CD4-positive, alpha-beta T cell (primary cell): ENCODE data around the gene ORAI3. TPM values are rescaled to one million over a fixed set of nuclear protein-coding genes. Genes with fewer than 3 reads are reported as not detected.

Experiments used
- ATAC-seq: fragments of 200-7000 bp; cut with Tn5 transposase; one replicate; pipeline ENCODE4 v1.10.0; 2022; ENCODE audit warnings: mild to moderate bottlenecking; ENCODE audit not compliant: poor library complexity
- CTCF ChIA-PET: fragments of 350-600 bp; sonication (Branson Sonifier 250); formaldehyde crosslinking; loops from one replicate; lab custom pipeline; 2021; ENCODE audit warnings: antibody characterized with exemption, inconsistent platforms; lab: Charles Lee
- POLR2A ChIA-PET: fragments of 350-600 bp; sonication (Branson Sonifier 250); formaldehyde crosslinking; loops from one replicate; lab custom pipeline; 2021; ENCODE audit warnings: antibody characterized with exemption, inconsistent platforms; lab: Charles Lee
- DNase-seq, 14 experiments: peaks; one replicate each; pipeline ENCODE4 v3.0.0-alpha.2; 2013 to 2020; ENCODE audit warnings: mixed read lengths in 2 of 14
- H3K27ac ChIP-seq, 2 donors: one replicate each; pipeline versions ENCODE4 v1.5.1 to v1.7.0; 2013; ENCODE audit warnings: low read length in 2 of 2, low read depth in 1 of 2, mild to moderate bottlenecking in 1 of 2
- H3K27me3 ChIP-seq, 2 experiments: 1 replicate in 1 of 2; 2 replicates in 1 of 2; pipeline versions ENCODE4 v1.6.1 to v1.7.0; 2013; ENCODE audit warnings: low read length in 2 of 2, control low read depth in 1 of 2, mild to moderate bottlenecking in 1 of 2, moderate library complexity in 1 of 2; ENCODE audit not compliant: insufficient read depth in 2 of 2, control insufficient read depth in 1 of 2
- H3K36me3 ChIP-seq: one replicate; pipeline ENCODE4 v1.6.1; 2013; ENCODE audit warnings: low read length, control low read depth; ENCODE audit not compliant: insufficient read depth
- H3K4me1 ChIP-seq: one replicate; pipeline ENCODE4 v1.6.1; 2013; ENCODE audit warnings: low read length, control low read depth; ENCODE audit not compliant: insufficient read depth
- H3K4me3 ChIP-seq: one replicate; pipeline ENCODE4 v1.5.1; 2013; ENCODE audit warnings: mild to moderate bottlenecking, low read length, moderate library complexity
- H3K9me3 ChIP-seq, 2 experiments: 1 replicate in 1 of 2; 2 replicates in 1 of 2; pipeline versions ENCODE4 v1.6.1 to v1.7.0; 2013; ENCODE audit warnings: low read length in 2 of 2, mild to moderate bottlenecking in 2 of 2, control low read depth in 1 of 2, moderate library complexity in 1 of 2; ENCODE audit not compliant: control insufficient read depth in 1 of 2, insufficient read depth in 1 of 2
- H3K27ac Mint-ChIP-seq: one replicate; pipeline ENCODE4 v1.8.0; 2020; ENCODE audit warnings: mixed read lengths
- H3K27me3 Mint-ChIP-seq: one replicate; pipeline ENCODE4 v1.8.0; 2021; ENCODE audit warnings: mixed read lengths
- H3K36me3 Mint-ChIP-seq: one replicate; pipeline ENCODE4 v1.8.0; 2021; ENCODE audit warnings: low read depth, mixed read lengths
- H3K4me1 Mint-ChIP-seq: one replicate; pipeline ENCODE4 v1.8.0; 2021; ENCODE audit warnings: low read depth, mixed read lengths
- H3K4me3 Mint-ChIP-seq: one replicate; pipeline ENCODE4 v1.8.0; 2020; ENCODE audit warnings: mild to moderate bottlenecking, mixed read lengths
- H3K9me3 Mint-ChIP-seq: one replicate; pipeline ENCODE4 v1.8.0; 2020; ENCODE audit warnings: mixed read lengths
- intact Hi-C, 2 experiments: fragments of 100-400 bp; cut with DNase I in 1 of 2; cut with micrococcal nuclease in 1 of 2; formaldehyde crosslinking; loops; one replicate each; pipeline versions ENCODE4 v1.15.1 to v1.9.0; 2023 to 2025; cut with DNase I, micrococcal nuclease
- total RNA-seq, 174 experiments: library from RNA in 2 of 174; stranded (reverse) in 2 of 174; gene quantifications; one replicate each; pipeline ENCODE4 v1.2.3 and lab custom pipeline; 2021 to 2026
- TF ChIP-seq, protein P1 (sequence below): fragments of 200-600 bp; IDR thresholded peaks from one replicate; pipeline ENCODE4 v1.8.0; 2022; ENCODE audit warnings: antibody characterized with exemption, mild to moderate bottlenecking

Gene ORAI3
- total RNA-seq, 2 experiments from 2014 or later, result 3.0 to 4.5 TPM

GRCh38 chr16:30949650-30950515 is 1.0 kb downstream of the ORAI3 start:
- intact Hi-C loops, result loop anchor here in 1 of 2 experiments (10.0 kb wide), 2 partner anchors 125 to 915 kb away; partner anchors contain the start of genes ZNF646 and ZNF668
- no peaks in the 10 kb centered on the region for H3K9me3 Mint-ChIP-seq
- H3K4me1 Mint-ChIP-seq, result peaks cover 19% of the 10 kb centered on the region
- Histone ChIP-seq H3K9me3 (peaks cover 0 to 6% of the 10 kb centered on the region in 2 experiments), H3K36me3 (no peaks in the 10 kb centered on the region), H3K4me3 (peak overlapping the region; percentile 70), H3K27ac (peak overlapping the region; percentile 49 to 56), H3K4me1 (peaks cover 35% of the 10 kb centered on the region), H3K27me3 (no peaks in the 10 kb centered on the region)
- H3K4me3 Mint-ChIP-seq, result peak overlapping the region; percentile 86
- H3K27ac Mint-ChIP-seq, result peak overlapping the region; percentile 76
- peak in 7 of 14 experiments; percentile 11 to 60 (median 42) for DNase-seq
- POLR2A ChIA-PET, result interaction anchor here (0.6 to 1.7 kb wide), 13 partner anchors 8 to 920 kb away, joined by 3 to 7 read pairs (median 3); partner anchors contain the start of genes KAT8, PYCARD and SETD1A
- TF ChIP-seq, protein P1, sequence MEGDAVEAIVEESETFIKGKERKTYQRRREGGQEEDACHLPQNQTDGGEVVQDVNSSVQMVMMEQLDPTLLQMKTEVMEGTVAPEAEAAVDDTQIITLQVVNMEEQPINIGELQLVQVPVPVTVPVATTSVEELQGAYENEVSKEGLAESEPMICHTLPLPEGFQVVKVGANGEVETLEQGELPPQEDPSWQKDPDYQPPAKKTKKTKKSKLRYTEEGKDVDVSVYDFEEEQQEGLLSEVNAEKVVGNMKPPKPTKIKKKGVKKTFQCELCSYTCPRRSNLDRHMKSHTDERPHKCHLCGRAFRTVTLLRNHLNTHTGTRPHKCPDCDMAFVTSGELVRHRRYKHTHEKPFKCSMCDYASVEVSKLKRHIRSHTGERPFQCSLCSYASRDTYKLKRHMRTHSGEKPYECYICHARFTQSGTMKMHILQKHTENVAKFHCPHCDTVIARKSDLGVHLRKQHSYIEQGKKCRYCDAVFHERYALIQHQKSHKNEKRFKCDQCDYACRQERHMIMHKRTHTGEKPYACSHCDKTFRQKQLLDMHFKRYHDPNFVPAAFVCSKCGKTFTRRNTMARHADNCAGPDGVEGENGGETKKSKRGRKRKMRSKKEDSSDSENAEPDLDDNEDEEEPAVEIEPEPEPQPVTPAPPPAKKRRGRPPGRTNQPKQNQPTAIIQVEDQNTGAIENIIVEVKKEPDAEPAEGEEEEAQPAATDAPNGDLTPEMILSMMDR, result no peak
- ATAC-seq, result peak; percentile 42
- H3K36me3 Mint-ChIP-seq, result no peaks in the 10 kb centered on the region
- H3K27me3 Mint-ChIP-seq, result no peaks in the 10 kb centered on the region
- CTCF ChIA-PET, result interaction anchor here (1.2 to 1.3 kb wide), 2 partner anchors 8 to 192 kb away, joined by 4 to 6 read pairs; no protein-coding TSS in a partner anchor

- Histone ChIP-seq H3K9me3 (peaks cover 0 to 6% of the 10 kb centered on the region in 2 experiments), H3K4me1 (peaks cover 35% of the 10 kb centered on the region), H3K36me3 (no peaks in the 10 kb centered on the region), H3K27me3 (no peaks in the 10 kb centered on the region), H3K4me3 (peak overlapping the region; percentile 70), H3K27ac (no peak overlapping the region)
- CTCF ChIA-PET, result interaction anchor here (1.2 to 1.3 kb wide), 2 partner anchors 8 to 192 kb away, joined by 4 to 6 read pairs; no protein-coding TSS in a partner anchor
- H3K4me1 Mint-ChIP-seq, result peaks cover 19% of the 10 kb centered on the region
- no peak overlapping the region for H3K27ac Mint-ChIP-seq
- peak overlapping the region; percentile 86 for H3K4me3 Mint-ChIP-seq
- no peaks in the 10 kb centered on the region for H3K9me3 Mint-ChIP-seq
- H3K36me3 Mint-ChIP-seq, result no peaks in the 10 kb centered on the region
- POLR2A ChIA-PET, result interaction anchor here (0.7 to 1.7 kb wide), 5 partner anchors 10 to 919 kb away, joined by 3 to 7 read pairs (median 3); no protein-coding TSS in a partner anchor
- TF ChIP-seq, protein P1, result no peak
- no peak for ATAC-seq
- intact Hi-C loops, result loop anchor here in 1 of 2 experiments (10.0 kb wide), 2 partner anchors 124 to 914 kb away; partner anchors contain the start of genes ZNF646 and ZNF668
- no peaks in the 10 kb centered on the region for H3K27me3 Mint-ChIP-seq
- DNase-seq, result no peak
Observed at GRCh38 chr16:30950516-30951065, 1.7 kb downstream of the ORAI3 start.

GRCh38 chr16:30951193-30951592 is 2.3 kb downstream of the ORAI3 start:
- Mint-ChIP-seq H3K27ac (no peak overlapping the region), H3K27me3 (no peaks in the 10 kb centered on the region), H3K4me1 (peaks cover 19% of the 10 kb centered on the region), H3K36me3 (no peaks in the 10 kb centered on the region), H3K9me3 (no peaks in the 10 kb centered on the region), H3K4me3 (peak overlapping the region; percentile 60)
- TF ChIP-seq, protein P1, result no peak
- H3K36me3 ChIP-seq, result no peaks in the 10 kb centered on the region
- DNase-seq (no peak), ATAC-seq (no peak)
- H3K4me3 ChIP-seq, result no peak overlapping the region
- peaks cover 35% of the 10 kb centered on the region for H3K4me1 ChIP-seq
- ChIA-PET CTCF (interaction anchor here (1.3 kb wide), 1 partner anchor 9 kb away, joined by 6 read pairs; no protein-coding TSS in a partner anchor), POLR2A (no interaction called here)
- H3K27ac ChIP-seq, result no peak overlapping the region
- peaks cover 0 to 6% of the 10 kb centered on the region in 2 experiments for H3K9me3 ChIP-seq
- intact Hi-C loops, result loop anchor here in 1 of 2 experiments (10.0 kb wide), 2 partner anchors 124 to 914 kb away; partner anchors contain the start of genes ZNF646 and ZNF668
- H3K27me3 ChIP-seq, result no peaks in the 10 kb centered on the region
